CD14-positive monocyte (primary cell): ENCODE measurements around the gene ZAR1. TPM values are rescaled to one million over a fixed set of nuclear protein-coding genes. Genes with fewer than 3 reads are reported as not detected.

Source experiments
- DNase-seq, 3 donors: peaks; one replicate each; pipeline ENCODE4 v3.0.0-alpha.2; 2011 to 2022
- H2AFZ ChIP-seq: 2 replicates; pipeline ENCODE4 v1.6.0; 2012; ENCODE audit warnings: mild to moderate bottlenecking, low read depth, low read length, inconsistent platforms; ENCODE audit not compliant: insufficient read depth, poor library complexity, severe bottlenecking
- H3K27ac ChIP-seq, 2 donors: 1 replicate in 1 of 2; 2 replicates in 1 of 2; pipeline ENCODE4 v1.5.1; 2012 to 2013; ENCODE audit warnings: low read length in 2 of 2, control low read depth in 1 of 2, inconsistent platforms in 1 of 2, low read depth in 1 of 2, mild to moderate bottlenecking in 1 of 2
- H3K27me3 ChIP-seq, 2 donors: one replicate each; pipeline versions ENCODE4 v1.6.0 to v1.6.1; 2011 to 2013; ENCODE audit warnings: low read length in 2 of 2; ENCODE audit not compliant: control insufficient read depth in 2 of 2, insufficient read depth in 2 of 2
- H3K36me3 ChIP-seq, 2 donors: replicated peaks in 1 of 2; 1 replicate in 1 of 2; 2 replicates in 1 of 2; pipeline versions ENCODE4 v1.5.1 to v1.6.1; 2012 to 2013; ENCODE audit warnings: low read length in 2 of 2, control low read depth in 1 of 2, inconsistent platforms in 1 of 2, mild to moderate bottlenecking in 1 of 2; ENCODE audit not compliant: insufficient read depth in 2 of 2, control insufficient read depth in 1 of 2
- H3K4me1 ChIP-seq, 2 donors: 1 replicate in 1 of 2; 2 replicates in 1 of 2; pipeline versions ENCODE4 v1.5.1 to v1.6.1; 2012 to 2013; ENCODE audit warnings: low read length in 2 of 2, control low read depth in 1 of 2, inconsistent platforms in 1 of 2, mild to moderate bottlenecking in 1 of 2, moderate library complexity in 1 of 2; ENCODE audit not compliant: insufficient read depth in 2 of 2, control insufficient read depth in 1 of 2
- H3K4me2 ChIP-seq: replicated peaks from 2 replicates; pipeline ENCODE3; 2012; ENCODE audit warnings: low read length, moderate library complexity, mild to moderate bottlenecking; ENCODE audit not compliant: poor library complexity, severe bottlenecking; ENCODE audit errors: extremely low read depth
- H3K4me3 ChIP-seq, 3 experiments: fragments of 200-600 bp in 1 of 3; sonication (generic) in 1 of 3; replicated peaks in 1 of 3; 1 replicate in 2 of 3; 2 replicates in 1 of 3; pipeline ENCODE4 v1.5.1; 2011 to 2013; ENCODE audit warnings: low read length in 3 of 3, mild to moderate bottlenecking in 3 of 3, control low read depth in 2 of 3, low read depth in 2 of 3, inconsistent platforms in 1 of 3, moderate library complexity in 1 of 3
- H3K79me2 ChIP-seq: 2 replicates; pipeline ENCODE4 v1.6.0; 2012; ENCODE audit warnings: mild to moderate bottlenecking, control low read depth, inconsistent platforms, low read length, moderate library complexity; ENCODE audit not compliant: insufficient read depth
- H3K9ac ChIP-seq: 2 replicates; pipeline ENCODE4 v1.6.0; 2017; ENCODE audit warnings: low read length, mild to moderate bottlenecking; ENCODE audit not compliant: insufficient read depth, poor library complexity, severe bottlenecking
- H3K9me3 ChIP-seq, 2 donors: replicated peaks in 1 of 2; 1 replicate in 1 of 2; 2 replicates in 1 of 2; pipeline versions ENCODE4 v1.5.1 to v1.6.1; 2012 to 2013; ENCODE audit warnings: low read length in 2 of 2, control low read depth in 1 of 2; ENCODE audit not compliant: control insufficient read depth in 1 of 2, insufficient read depth in 1 of 2
- H4K20me1 ChIP-seq: 2 replicates; pipeline ENCODE4 v1.6.0; 2012; ENCODE audit warnings: mild to moderate bottlenecking, low read length, control low read depth, moderate library complexity; ENCODE audit not compliant: insufficient read depth
- H3K27ac Mint-ChIP-seq, 7 donors: one replicate each; pipeline ENCODE4 v1.8.0; 2020; ENCODE audit warnings: mild to moderate bottlenecking in 7 of 7, mixed read lengths in 7 of 7, moderate library complexity in 6 of 7, inconsistent platforms in 2 of 7
- H3K27me3 Mint-ChIP-seq, 3 donors: one replicate each; pipeline ENCODE4 v1.8.0; 2021 to 2022; ENCODE audit warnings: low read depth in 3 of 3, mild to moderate bottlenecking in 3 of 3, mixed read lengths in 3 of 3, moderate library complexity in 3 of 3, inconsistent platforms in 1 of 3
- H3K36me3 Mint-ChIP-seq, 2 donors: one replicate each; pipeline ENCODE4 v1.8.0; 2020; ENCODE audit warnings: mixed read lengths in 2 of 2, inconsistent platforms in 1 of 2, mild to moderate bottlenecking in 1 of 2
- H3K4me1 Mint-ChIP-seq: one replicate; pipeline ENCODE4 v1.8.0; 2020; ENCODE audit warnings: mild to moderate bottlenecking, mixed read lengths
- H3K4me3 Mint-ChIP-seq, 2 donors: one replicate each; pipeline ENCODE4 v1.8.0; 2020; ENCODE audit warnings: mild to moderate bottlenecking in 2 of 2, mixed read lengths in 2 of 2, moderate library complexity in 1 of 2
- H3K9me3 Mint-ChIP-seq, 7 donors: one replicate each; pipeline ENCODE4 v1.8.0; 2020 to 2022; ENCODE audit warnings: mixed read lengths in 7 of 7, mild to moderate bottlenecking in 6 of 7, moderate library complexity in 6 of 7, inconsistent platforms in 2 of 7
- WGBS: methylation state at CpG from one replicate; pipeline ENCODE4 v1.1.5; 2013; ENCODE audit warnings: missing lambda C conversion rate; ENCODE audit not compliant: insufficient coverage; 5-methylcytosine and 5-hydroxymethylcytosine counted together
- intact Hi-C, 2 donors: fragments of 100-400 bp; cut with micrococcal nuclease; formaldehyde crosslinking; loops; one replicate each; pipeline versions ENCODE4 v1.15.0 to v1.15.1; 2023
- polyA plus RNA-seq, 3 donors: library from polyadenylated mRNA; depleted of rRNA in 1 of 3; unstranded in 2 of 3; stranded (reverse) in 1 of 3; fragments of 300-500 nt in 2 of 3; fragments of >200 nt in 1 of 3; fragmentation: Illumina TruSeq in 2 of 3; gene quantifications; 1 replicate in 2 of 3; 2 replicates in 1 of 3; pipeline ENCODE4 v1.2.3, GENCODE V29; 2012 to 2021
- TF ChIP-seq, protein P1 (sequence below): fragments of 200-600 bp; IDR thresholded peaks from one replicate; pipeline ENCODE4 v1.8.0; 2022; ENCODE audit warnings: antibody characterized with exemption, mild to moderate bottlenecking

ZAR1 gene
- polyA plus RNA-seq, 3 donors, result not detected

DNA sequence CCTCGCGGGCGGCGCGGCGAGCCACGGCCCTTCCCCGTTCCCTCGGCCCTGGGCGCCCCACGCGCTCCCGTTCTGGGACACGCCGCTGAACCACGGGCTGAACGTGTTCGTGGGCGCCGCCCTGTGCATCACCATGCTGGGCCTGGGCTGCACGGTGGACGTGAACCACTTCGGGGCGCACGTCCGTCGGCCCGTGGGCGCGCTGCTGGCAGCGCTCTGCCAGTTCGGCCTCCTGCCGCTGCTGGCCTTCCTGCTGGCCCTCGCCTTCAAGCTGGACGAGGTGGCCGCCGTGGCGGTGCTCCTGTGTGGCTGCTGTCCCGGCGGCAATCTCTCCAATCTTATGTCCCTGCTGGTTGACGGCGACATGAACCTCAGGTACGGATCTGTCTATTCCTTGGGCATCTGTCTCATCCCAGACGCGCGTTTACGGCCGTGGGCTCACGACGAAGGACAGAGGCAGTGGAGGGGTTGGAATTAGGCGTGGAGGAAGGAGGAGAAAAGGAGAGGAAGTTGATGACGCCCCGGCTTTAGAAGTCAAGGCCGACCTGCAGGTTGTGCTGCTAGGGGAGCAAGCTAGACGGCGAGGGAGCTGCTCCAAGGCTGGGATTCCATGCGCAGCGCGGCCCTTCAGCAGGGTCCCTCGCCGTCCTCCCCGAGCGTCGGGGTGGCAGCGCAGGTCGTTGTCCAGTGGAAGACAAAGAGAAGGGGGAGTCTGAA lies 6.1 kb upstream of the ZAR1 start:
- Mint-ChIP-seq H3K9me3 (peaks cover 0 to 23% (median 14%) of the 10 kb centered on the region in 7 donors), H3K27ac (no peak overlapping the region), H3K27me3 (peaks cover 74 to 76% (median 75%) of the 10 kb centered on the region in 3 donors), H3K4me1 (peaks cover 20% of the 10 kb centered on the region), H3K4me3 (peak overlapping the region; percentile 76 to 93), H3K36me3 (peaks cover 7 to 15% of the 10 kb centered on the region in 2 donors)
- TF ChIP-seq, protein P1, sequence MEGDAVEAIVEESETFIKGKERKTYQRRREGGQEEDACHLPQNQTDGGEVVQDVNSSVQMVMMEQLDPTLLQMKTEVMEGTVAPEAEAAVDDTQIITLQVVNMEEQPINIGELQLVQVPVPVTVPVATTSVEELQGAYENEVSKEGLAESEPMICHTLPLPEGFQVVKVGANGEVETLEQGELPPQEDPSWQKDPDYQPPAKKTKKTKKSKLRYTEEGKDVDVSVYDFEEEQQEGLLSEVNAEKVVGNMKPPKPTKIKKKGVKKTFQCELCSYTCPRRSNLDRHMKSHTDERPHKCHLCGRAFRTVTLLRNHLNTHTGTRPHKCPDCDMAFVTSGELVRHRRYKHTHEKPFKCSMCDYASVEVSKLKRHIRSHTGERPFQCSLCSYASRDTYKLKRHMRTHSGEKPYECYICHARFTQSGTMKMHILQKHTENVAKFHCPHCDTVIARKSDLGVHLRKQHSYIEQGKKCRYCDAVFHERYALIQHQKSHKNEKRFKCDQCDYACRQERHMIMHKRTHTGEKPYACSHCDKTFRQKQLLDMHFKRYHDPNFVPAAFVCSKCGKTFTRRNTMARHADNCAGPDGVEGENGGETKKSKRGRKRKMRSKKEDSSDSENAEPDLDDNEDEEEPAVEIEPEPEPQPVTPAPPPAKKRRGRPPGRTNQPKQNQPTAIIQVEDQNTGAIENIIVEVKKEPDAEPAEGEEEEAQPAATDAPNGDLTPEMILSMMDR, result no peak
- intact Hi-C loops, result no loop called here
- Histone ChIP-seq H3K9ac (no peak overlapping the region), H3K36me3 (no peaks in the 10 kb centered on the region), H4K20me1 (no peaks in the 10 kb centered on the region), H3K4me2 (peak overlapping the region; percentile 72), H2AFZ (peak overlapping the region; percentile 63), H3K79me2 (no peaks in the 10 kb centered on the region), H3K9me3 (peaks cover 0 to 26% of the 10 kb centered on the region in 2 donors), H3K4me3 (peak overlapping the region in 1 of 3 experiments; percentile 63), H3K4me1 (peaks cover 10 to 14% of the 10 kb centered on the region in 2 donors), H3K27ac (no peak overlapping the region), H3K27me3 (peaks cover 74 to 86% of the 10 kb centered on the region in 2 donors)
- DNase-seq, result peak in 2 of 3 donors; percentile 7 to 23
- whole genome bisulfite sequencing, result 12% methylated on average over 66 of the region's 66 CpGs

DNA sequence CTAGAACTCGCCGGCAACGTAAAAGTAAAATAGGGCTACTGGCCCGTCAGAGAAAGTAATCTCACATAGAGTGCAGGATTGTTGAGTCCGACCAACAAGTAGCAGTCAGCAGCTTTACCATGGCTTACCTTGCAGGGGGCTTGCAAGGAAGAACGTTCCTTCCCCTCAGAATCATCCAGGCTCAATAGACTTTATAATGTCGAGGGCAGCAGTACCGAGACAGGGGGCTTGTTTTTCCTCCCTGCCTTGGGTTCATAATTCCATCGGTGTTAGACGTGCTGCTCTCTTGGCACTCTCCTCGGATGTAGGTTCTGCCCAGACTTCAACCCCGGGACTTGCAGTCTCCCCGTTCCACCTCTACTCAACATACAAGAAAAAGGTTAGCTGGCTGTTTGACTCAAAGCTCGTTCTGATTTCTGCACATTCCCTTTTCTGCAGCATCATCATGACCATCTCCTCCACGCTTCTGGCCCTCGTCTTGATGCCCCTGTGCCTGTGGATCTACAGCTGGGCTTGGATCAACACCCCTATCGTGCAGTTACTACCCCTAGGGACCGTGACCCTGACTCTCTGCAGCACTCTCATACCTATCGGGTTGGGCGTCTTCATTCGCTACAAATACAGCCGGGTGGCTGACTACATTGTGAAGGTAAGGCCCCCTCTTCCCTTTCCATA lies 5.4 kb upstream of the ZAR1 start:
- Mint-ChIP-seq H3K9me3 (peaks cover 0 to 23% (median 14%) of the 10 kb centered on the region in 7 donors), H3K27me3 (peaks cover 81 to 82% (median 82%) of the 10 kb centered on the region in 3 donors), H3K27ac (no peak overlapping the region), H3K4me1 (peaks cover 23% of the 10 kb centered on the region), H3K4me3 (peak overlapping the region; percentile 76 to 93), H3K36me3 (peaks cover 7 to 15% of the 10 kb centered on the region in 2 donors)
- DNase-seq, result no peak
- 18% methylated on average over 18 of the region's 22 CpGs for WGBS
- H3K27me3 ChIP-seq, result peaks cover 79 to 91% of the 10 kb centered on the region in 2 donors
- peak overlapping the region; percentile 63 for H2AFZ ChIP-seq
- H3K4me2 ChIP-seq, result peak overlapping the region; percentile 72
- peak overlapping the region in 1 of 3 experiments; percentile 63 for H3K4me3 ChIP-seq
- peaks cover 0 to 26% of the 10 kb centered on the region in 2 donors for H3K9me3 ChIP-seq
- no peaks in the 10 kb centered on the region for H3K36me3 ChIP-seq
- H3K27ac ChIP-seq, result no peak overlapping the region
- TF ChIP-seq, protein P1, result no peak
- intact Hi-C loops, result no loop called here
- H3K4me1 ChIP-seq, result peaks cover 10 to 14% of the 10 kb centered on the region in 2 donors
- H3K79me2 ChIP-seq, result no peaks in the 10 kb centered on the region
- no peak overlapping the region for H3K9ac ChIP-seq
- H4K20me1 ChIP-seq, result no peaks in the 10 kb centered on the region
